T47D (cell line): ENCODE measurements around the gene SYNGR1.
"Not testable (repeated sequence)": the region's sequence is repeated elsewhere in the genome, so short reads cannot be mapped to it uniquely, and the experiment has no call there.

Source experiments
- DNase-seq, 2 experiments: peaks; one replicate each; pipeline versions ENCODE4 v3.0.0 to v3.0.0-alpha.2; 2011 to 2012; ENCODE audit warnings: low read depth in 1 of 2, low spot score in 1 of 2
- JUND ChIP-seq: IDR thresholded peaks from 2 replicates; pipeline ENCODE4 v1.6.1; 2012; ENCODE audit warnings: low read depth
- in situ Hi-C: cut with HindIII; loops from 2 replicates; pipeline ENCODE4 v1.10.0; 2016; ENCODE audit warnings: low sequenced_read_pairs, low pct_unique_long_range_greater_than_20kb

Gene SYNGR1

DNA sequence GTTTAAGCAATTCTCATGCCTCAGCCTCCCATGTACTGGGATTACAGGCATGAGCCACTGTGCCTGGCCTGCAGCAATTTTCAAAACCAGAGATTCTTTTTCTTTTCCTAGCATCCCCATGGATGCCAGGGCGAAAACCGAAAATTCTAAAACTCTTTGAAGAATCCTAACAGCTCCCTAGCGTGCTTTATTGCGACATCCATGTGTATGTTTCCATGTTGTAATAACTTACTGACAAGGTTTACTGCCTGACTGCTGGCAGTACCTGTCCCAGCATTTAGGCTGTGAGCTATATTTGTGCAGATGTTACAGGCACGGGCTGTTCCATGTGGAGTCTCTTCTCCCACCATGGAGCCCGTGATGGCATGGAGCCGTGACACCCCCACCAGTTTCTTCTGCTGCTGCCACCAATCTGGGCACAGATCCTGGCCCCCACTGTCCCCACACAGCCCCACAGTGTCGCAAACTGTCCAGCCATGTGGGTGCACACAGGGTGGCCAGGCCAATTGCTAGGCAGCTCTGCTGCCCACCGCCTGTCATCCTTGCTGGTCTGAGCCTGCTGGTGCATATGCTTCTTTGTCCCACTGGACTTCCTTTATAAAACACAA, 42.7 kb downstream of the SYNGR1 start:
- in situ Hi-C loops: no loop called here
- TF ChIP-seq JUND: no peak

DNA sequence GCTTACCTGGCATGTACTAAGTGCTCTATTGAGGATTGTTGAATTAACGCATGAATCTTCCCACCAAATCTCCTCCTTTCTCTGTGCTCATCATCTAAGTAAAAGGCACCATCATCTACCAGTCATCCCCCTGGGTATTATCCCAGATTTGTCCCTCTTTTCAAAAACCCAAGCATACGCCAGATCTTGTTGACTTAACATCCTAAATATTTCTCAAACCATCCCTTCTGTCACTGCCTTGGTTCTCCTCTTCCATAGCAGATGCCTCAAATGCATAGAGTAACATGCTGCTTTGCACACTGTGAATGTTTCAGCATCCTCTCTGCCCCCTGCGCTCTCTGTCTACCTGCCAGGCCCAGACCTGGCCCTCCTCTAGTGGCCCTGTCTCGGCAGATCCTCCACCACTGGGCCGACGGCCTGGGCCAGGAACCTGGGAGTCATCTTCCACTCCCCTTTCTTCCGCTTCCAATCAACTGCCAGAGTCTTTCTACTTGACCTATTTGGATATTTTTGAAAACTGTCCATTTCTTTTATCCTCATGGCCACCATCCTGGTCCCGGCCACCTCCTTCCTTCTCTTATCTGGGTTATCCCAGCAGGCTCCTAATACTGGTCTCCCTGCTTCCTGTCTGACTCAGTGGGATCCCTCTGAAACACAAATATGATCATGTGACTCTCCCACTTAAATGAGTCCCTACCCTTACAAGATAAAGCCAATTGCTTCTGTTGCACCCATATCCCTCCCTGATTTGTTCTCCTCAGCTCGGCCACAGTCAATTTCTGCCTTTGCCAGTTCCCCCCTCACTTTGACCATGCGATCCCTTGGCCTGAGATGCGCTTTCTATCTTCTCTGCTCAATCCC, 46.4 kb downstream of the SYNGR1 start:
- DNase-seq: no peak
- in situ Hi-C loops: no loop called here
- TF ChIP-seq JUND: no peak

More for the DNA sequence above, 42.7 kb downstream of the SYNGR1 start:
- no peak for DNase-seq

DNA sequence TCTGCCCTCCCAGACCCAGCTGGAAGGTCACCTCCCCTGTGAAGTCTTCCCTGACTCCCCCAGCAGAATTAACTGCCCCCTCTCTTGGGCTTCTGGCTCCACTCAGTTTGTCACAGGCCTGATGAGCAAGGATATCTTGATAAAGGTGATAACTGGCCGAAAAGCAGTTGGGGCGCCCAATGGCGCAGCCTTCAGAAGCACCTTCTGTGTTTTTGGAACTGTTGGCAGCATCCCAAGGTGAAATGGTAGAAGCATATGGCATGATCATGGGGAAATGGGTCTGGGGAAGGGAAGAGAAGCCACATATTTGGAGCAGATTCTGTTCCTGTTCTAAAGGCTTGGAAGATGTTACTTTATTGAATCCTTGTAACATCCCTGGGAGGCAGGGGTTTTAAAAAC, 47.0 kb downstream of the SYNGR1 start:
- no peak for TF ChIP-seq JUND
- DNase-seq: no peak
- in situ Hi-C loops: no loop called here

DNA sequence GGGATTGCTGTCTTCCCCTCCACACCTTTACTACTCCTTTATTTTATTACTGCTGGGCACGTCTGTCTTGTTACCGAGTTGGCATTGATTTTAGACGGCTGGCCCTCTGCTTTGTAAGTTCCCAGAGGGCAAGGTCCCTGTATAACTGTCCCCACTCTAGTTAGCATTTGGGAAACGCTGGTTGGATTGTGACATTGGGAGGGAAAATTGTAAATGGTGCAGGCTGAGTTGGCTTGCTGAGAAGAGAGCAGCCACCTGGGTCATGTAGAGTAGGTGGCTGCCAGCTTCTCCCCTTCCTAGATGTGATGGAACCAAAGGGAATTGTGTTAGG, 51.5 kb downstream of the SYNGR1 start:
- in situ Hi-C loops: no loop called here
- TF ChIP-seq JUND: no peak
- DNase-seq: no peak

- DNase-seq: no peak
- in situ Hi-C loops: no loop called here
These were observed 55.7 kb downstream of the SYNGR1 start for GRCh38 chr22:39405346-39406085.

GRCh38 chr22:39408173-39408572, 58.4 kb downstream of the SYNGR1 start:
- no peak for TF ChIP-seq JUND
- in situ Hi-C loops: no loop called here
- DNase-seq: no peak

More at GRCh38 chr22:39405346-39406085, 55.7 kb downstream of the SYNGR1 start:
- no peak for TF ChIP-seq JUND

DNA sequence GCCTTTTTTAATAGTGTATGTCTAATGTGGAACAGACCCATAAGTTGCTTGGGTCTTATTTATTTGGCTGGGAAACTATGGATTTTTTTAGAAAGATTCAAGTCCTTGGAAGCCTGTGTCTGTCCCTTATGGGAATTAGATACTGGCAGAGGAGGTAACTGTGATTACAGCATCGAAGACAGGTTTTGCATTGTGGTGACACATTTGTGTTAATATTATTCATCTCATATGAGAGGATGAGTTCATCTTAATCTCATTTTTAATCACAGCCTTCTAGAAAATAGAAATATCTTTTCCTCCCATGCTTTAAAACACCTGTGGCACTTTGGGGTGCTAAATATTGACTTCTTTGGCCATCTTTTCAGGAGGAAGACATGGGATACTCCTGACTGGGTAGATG, 59.0 kb downstream of the SYNGR1 start:
- no peak for DNase-seq
- in situ Hi-C loops: no loop called here
- TF ChIP-seq JUND: no peak

DNA sequence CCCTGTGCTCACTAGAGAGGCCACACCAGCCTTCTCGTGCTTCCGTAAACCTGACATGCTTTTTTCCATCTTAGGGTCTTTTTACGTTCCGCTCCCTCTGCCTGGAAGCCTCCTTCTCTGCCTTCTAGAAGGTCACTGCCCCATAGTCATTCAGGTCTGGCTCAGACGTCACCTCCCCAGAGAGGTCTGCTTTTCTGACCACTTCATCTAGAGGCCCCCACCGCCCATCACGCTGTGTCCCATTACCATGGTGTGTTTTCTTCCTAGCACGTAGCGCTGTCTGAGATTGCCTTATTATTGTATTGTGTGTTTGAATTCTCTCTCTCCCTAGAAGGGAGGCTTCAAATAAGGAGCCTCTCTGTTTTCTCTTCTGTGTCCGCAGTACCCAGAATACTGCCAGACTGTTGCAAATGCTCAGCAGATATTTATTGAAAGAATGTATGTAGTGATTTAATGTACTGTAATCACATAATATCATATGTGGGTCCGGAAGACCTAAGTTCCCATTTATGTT, 59.8 kb downstream of the SYNGR1 start:
- no peak for TF ChIP-seq JUND
- DNase-seq: no peak
- in situ Hi-C loops: no loop called here

DNA sequence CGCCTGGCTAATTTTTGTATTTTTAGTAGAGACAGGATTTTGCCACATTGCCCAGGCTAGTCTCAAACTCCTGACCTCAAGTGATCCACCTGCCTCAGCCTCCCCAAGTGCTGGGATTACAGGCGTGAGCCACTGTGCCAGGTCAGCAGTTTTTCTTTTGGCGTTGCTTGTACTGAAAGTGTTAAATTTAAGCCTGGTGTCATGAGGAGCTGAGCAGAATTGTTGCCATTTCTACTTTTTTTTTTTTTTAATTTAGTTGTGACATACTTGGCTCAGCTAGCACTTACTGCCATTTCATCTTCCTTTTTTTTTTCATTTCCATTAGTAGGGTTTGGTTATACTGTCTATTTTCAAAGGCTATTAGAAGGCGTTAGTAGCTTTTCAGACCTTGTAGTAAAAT, 60.5 kb downstream of the SYNGR1 start:
- no peak for DNase-seq
- in situ Hi-C loops: no loop called here
- TF ChIP-seq JUND: no peak

DNA sequence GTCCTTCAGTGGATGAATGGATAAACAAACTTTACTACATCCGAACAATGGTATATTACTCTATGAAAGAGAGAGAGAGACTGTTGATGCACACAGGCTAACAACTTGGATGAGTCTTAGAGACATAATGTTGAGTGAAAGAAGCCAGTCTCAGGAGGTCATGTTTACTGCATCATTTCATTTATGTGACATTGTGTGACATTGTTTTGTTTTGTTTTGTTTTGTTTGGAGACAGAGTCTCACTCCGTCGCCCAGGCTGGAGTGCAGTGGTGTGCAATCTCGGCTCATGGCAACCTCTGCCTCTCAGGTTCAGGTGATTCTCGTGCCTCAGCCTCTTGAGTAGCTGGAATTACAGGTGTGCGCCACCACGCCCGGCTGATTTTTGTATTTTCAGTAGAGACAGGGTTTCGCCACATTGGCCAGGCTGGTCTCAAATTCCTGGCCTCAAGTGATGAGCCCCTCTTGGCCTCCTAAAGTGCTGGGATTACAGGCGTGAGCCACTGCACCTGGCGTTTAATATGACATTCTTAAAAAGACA, 62.1 kb downstream of the SYNGR1 start:
- DNase-seq, in situ Hi-C loops: not testable (repeated sequence)

- DNase-seq, in situ Hi-C loops: not testable (repeated sequence)
These were observed 63.4 kb downstream of the SYNGR1 start for GRCh38 chr22:39413204-39413603.

GRCh38 chr22:39414377-39414776, 64.6 kb downstream of the SYNGR1 start:
- TF ChIP-seq JUND: no peak
- in situ Hi-C loops: no loop called here
- DNase-seq: no peak

GRCh38 chr22:39414886-39415285, 65.1 kb downstream of the SYNGR1 start:
- in situ Hi-C loops: no loop called here
- no peak for DNase-seq
- TF ChIP-seq JUND: no peak
